ENCODE data around the gene SPINK2.

SPINK2 gene

GRCh38 chr4:56799824-56800756 is 21.4 kb downstream of the SPINK2 start:
- DNase-seq, result peak; percentile 98 to 99

- no peak for DNase-seq
Observed at GRCh38 chr4:56799161-56799759, 22.2 kb downstream of the SPINK2 start.

- DNase-seq, result no peak
Observed at GRCh38 chr4:56796211-56796610, 25.3 kb downstream of the SPINK2 start.

- no peak for DNase-seq
Observed at GRCh38 chr4:56791316-56791715, 30.2 kb downstream of the SPINK2 start.

GRCh38 chr4:56790691-56791091 is 30.8 kb downstream of the SPINK2 start:
- no peak for DNase-seq

- DNase-seq, result no peak
Observed at GRCh38 chr4:56788081-56788480, 33.4 kb downstream of the SPINK2 start.

GRCh38 chr4:56787380-56787779 is 34.1 kb downstream of the SPINK2 start:
- DNase-seq, result no peak

GRCh38 chr4:56786955-56787354 is 34.5 kb downstream of the SPINK2 start:
- no peak for DNase-seq

GRCh38 chr4:56783986-56784385 is 37.5 kb downstream of the SPINK2 start:
- DNase-seq, result no peak

GRCh38 chr4:56782019-56782418 is 39.5 kb downstream of the SPINK2 start:
- no peak for DNase-seq

GRCh38 chr4:56773346-56773745 is 48.2 kb downstream of the SPINK2 start:
- DNase-seq, result no peak

GRCh38 chr4:56772134-56772533 is 49.4 kb downstream of the SPINK2 start:
- DNase-seq, result no peak

- DNase-seq, result no peak
Observed at GRCh38 chr4:56768763-56769162, 52.7 kb downstream of the SPINK2 start.

GRCh38 chr4:56768316-56768715 is 53.2 kb downstream of the SPINK2 start:
- DNase-seq, result no peak

- DNase-seq, result no peak
Observed at GRCh38 chr4:56767567-56767966, 53.9 kb downstream of the SPINK2 start.

GRCh38 chr4:56764775-56765174 is 56.7 kb downstream of the SPINK2 start:
- DNase-seq, result no peak

GRCh38 chr4:56764223-56764622 is 57.3 kb downstream of the SPINK2 start:
- no peak for DNase-seq

GRCh38 chr4:56762484-56763250 is 58.8 kb downstream of the SPINK2 start:
- no peak for DNase-seq

GRCh38 chr4:56760183-56760582 is 61.3 kb downstream of the SPINK2 start:
- no peak for DNase-seq
